ENCODE results near the gene CPNE5. TPM values are rescaled to one million over a fixed set of nuclear protein-coding genes. Genes with fewer than 3 reads are reported as not detected.

The CPNE5 gene
- polyA plus RNA-seq, 1 donor (not counting 4 experiments of a cell fraction or from before 2014, with no cell fraction given): 0.05 TPM

- H3K9ac ChIP-seq (ENCODE audit: control insufficient read depth, extremely low read depth, insufficient read depth, low read length): no peak within 1 kb of the TSS
- FAIRE-seq (no peak), DNase-seq (ENCODE audit: low read depth, low spot score) (no peak)
- peaks cover 17% of the 10 kb centered on the region for H3K4me1 ChIP-seq (ENCODE audit: control insufficient read depth, extremely low read depth, insufficient read depth, low read length)
- H3K9me1 ChIP-seq (ENCODE audit: control insufficient read depth, extremely low read depth, insufficient read depth, low read length): peaks cover 2% of the 10 kb centered on the region
- TF ChIP-seq CTCF (optimal IDR thresholded peaks at IDR 0.05 in 1 of 3, IDR thresholded peaks at IDR 0.05 in 1 of 3, conservative IDR thresholded peaks at IDR 0.05 in 1 of 3; ENCODE audit: extremely low read depth in 1 of 3, insufficient read depth in 2 of 3, low read length in 3 of 3) (no peak), EZH2 (IDR thresholded peaks at IDR 0.05; ENCODE audit: low read length) (no peak)
- no peaks in the 10 kb centered on the region for H4K20me1 ChIP-seq (ENCODE audit: control insufficient read depth, extremely low read depth, insufficient read depth, low read length)
- H3K79me2 ChIP-seq (ENCODE audit: control insufficient read depth, insufficient read depth, low read length): no peaks in the 10 kb centered on the region
- H2AFZ ChIP-seq (ENCODE audit: control insufficient read depth, low read length): no peak within 1 kb of the TSS
- no peaks in the 10 kb centered on the region for H3K27me3 ChIP-seq (ENCODE audit: control insufficient read depth, extremely low read depth, insufficient read depth, low read length)
- no peak within 1 kb of the TSS for H3K4me2 ChIP-seq (ENCODE audit: control insufficient read depth, extremely low read depth, insufficient read depth, low read depth, low read length)
- dilution Hi-C loops (cut with MboI; ENCODE audit: extremely low pct_ligation_motif_present, low sequenced_read_pairs): no loop called here
- H3K36me3 ChIP-seq (ENCODE audit: control insufficient read depth in 2 of 2, extremely low read depth in 1 of 2, insufficient read depth in 2 of 2, low read length in 2 of 2): no peaks in the 10 kb centered on the region
- H3K9me3 ChIP-seq (ENCODE audit: control insufficient read depth, low read depth, low read length): no peaks in the 10 kb centered on the region
- no peak within 1 kb of the TSS for H3K27ac ChIP-seq (ENCODE audit: control insufficient read depth, insufficient read depth, low read length)
- no peak within 1 kb of the TSS for H3K4me3 ChIP-seq (ENCODE audit: control insufficient read depth in 2 of 3, extremely low read depth in 1 of 3, insufficient read depth in 2 of 3, low read depth in 1 of 3, low read length in 3 of 3)
Observed at GRCh38 chr6:36697481-36697903, 141.8 kb downstream of the CPNE5 start, which contains the start of gene RAB44. RAB44 (plus strand) TSS chr6:36697826; CDS start chr6:36704236, 6,410 bp downstream.

- no peaks in the 10 kb centered on the region for H3K36me3 ChIP-seq (ENCODE audit: control insufficient read depth in 2 of 2, extremely low read depth in 1 of 2, insufficient read depth in 2 of 2, low read length in 2 of 2)
- peaks cover 4% of the 10 kb centered on the region for H3K9me1 ChIP-seq (ENCODE audit: control insufficient read depth, extremely low read depth, insufficient read depth, low read length)
- FAIRE-seq: no peak
- H3K9ac ChIP-seq (ENCODE audit: control insufficient read depth, extremely low read depth, insufficient read depth, low read length): no peak overlapping the region
- dilution Hi-C loops (cut with MboI; ENCODE audit: extremely low pct_ligation_motif_present, low sequenced_read_pairs): no loop called here
- no peak overlapping the region for H2AFZ ChIP-seq (ENCODE audit: control insufficient read depth, low read length)
- H4K20me1 ChIP-seq (ENCODE audit: control insufficient read depth, extremely low read depth, insufficient read depth, low read length): no peaks in the 10 kb centered on the region
- H3K27me3 ChIP-seq (ENCODE audit: control insufficient read depth, extremely low read depth, insufficient read depth, low read length): no peaks in the 10 kb centered on the region
- no peak for DNase-seq (ENCODE audit: low read depth, low spot score)
- H3K79me2 ChIP-seq (ENCODE audit: control insufficient read depth, insufficient read depth, low read length): no peaks in the 10 kb centered on the region
- peaks cover 27% of the 10 kb centered on the region for H3K4me1 ChIP-seq (ENCODE audit: control insufficient read depth, extremely low read depth, insufficient read depth, low read length)
- H3K4me3 ChIP-seq (ENCODE audit: control insufficient read depth in 2 of 3, extremely low read depth in 1 of 3, insufficient read depth in 2 of 3, low read depth in 1 of 3, low read length in 3 of 3): no peak overlapping the region
- no peak overlapping the region for H3K27ac ChIP-seq (ENCODE audit: control insufficient read depth, insufficient read depth, low read length)
- TF ChIP-seq EZH2 (IDR thresholded peaks at IDR 0.05; ENCODE audit: low read length) (no peak), CTCF (optimal IDR thresholded peaks at IDR 0.05 in 1 of 3, IDR thresholded peaks at IDR 0.05 in 1 of 3, conservative IDR thresholded peaks at IDR 0.05 in 1 of 3; ENCODE audit: extremely low read depth in 1 of 3, insufficient read depth in 2 of 3, low read length in 3 of 3) (no peak)
- H3K9me3 ChIP-seq (ENCODE audit: control insufficient read depth, low read depth, low read length): no peaks in the 10 kb centered on the region
- no peak overlapping the region for H3K4me2 ChIP-seq (ENCODE audit: control insufficient read depth, extremely low read depth, insufficient read depth, low read depth, low read length)
Observed at GRCh38 chr6:36695414-36695813, 143.8 kb downstream of the CPNE5 start.

Data from keratinocyte (primary cell).